SK-N-SH treated with all-trans-retinoic acid at 6 μM for 48 hours (cell line): ENCODE results near the gene SMIM24.

ENCODE experiments used
- ATAC-seq: fragments of 200-7000 bp; cut with Tn5 transposase; 3 replicates; pipeline ENCODE4 v1.9.1; 2020; ENCODE audit warnings: mild to moderate bottlenecking, moderate library complexity
- ARNTL ChIP-seq: fragments of 450-650 bp; formaldehyde crosslinking; IDR thresholded peaks from 2 replicates; pipeline ENCODE4 v1.5.0; 2020; ENCODE audit warnings: low read depth, mild to moderate bottlenecking, moderate library complexity, borderline replicate concordance
- BACH2 ChIP-seq: fragments of 250-450 bp; sonication (Bioruptor Pico); IDR thresholded peaks from 2 replicates; pipeline ENCODE4 v1.9.0; 2021; ENCODE audit warnings: mild to moderate bottlenecking, borderline replicate concordance
- CREB5 ChIP-seq: fragments of 250-450 bp; sonication (Bioruptor Pico); IDR thresholded peaks from 2 replicates; pipeline ENCODE4 v1.5.1; 2020; ENCODE audit warnings: low read depth, mild to moderate bottlenecking, moderate library complexity
- CSDC2 ChIP-seq: fragments of 250-450 bp; sonication (Bioruptor Pico); IDR thresholded peaks from 2 replicates; pipeline ENCODE4 v1.5.0; 2020; ENCODE audit warnings: mild to moderate bottlenecking, moderate library complexity
- CSRNP3 ChIP-seq: fragments of 250-450 bp; sonication (Bioruptor Pico); IDR thresholded peaks from 2 replicates; pipeline ENCODE4 v1.5.1; 2021; ENCODE audit warnings: mild to moderate bottlenecking, moderate library complexity
- ESRRG ChIP-seq: fragments of 250-450 bp; sonication (Bioruptor Pico); IDR thresholded peaks from 2 replicates; pipeline ENCODE4 v1.6.1; 2021; ENCODE audit warnings: mild to moderate bottlenecking
- GLIS3 ChIP-seq: fragments of 250-450 bp; sonication (Bioruptor Pico); IDR thresholded peaks from 2 replicates; pipeline ENCODE4 v1.5.0; 2020; ENCODE audit warnings: mild to moderate bottlenecking, moderate library complexity
- ISL1 ChIP-seq: fragments of 250-450 bp; sonication (Bioruptor Pico); IDR thresholded peaks from 2 replicates; pipeline ENCODE4 v2.1.2; 2022; ENCODE audit warnings: mild to moderate bottlenecking, moderate library complexity
- OSR1 ChIP-seq: fragments of 250-450 bp; sonication (Bioruptor Pico); IDR thresholded peaks from 2 replicates; pipeline ENCODE4 v1.8.0; 2022; ENCODE audit warnings: moderate library complexity, mild to moderate bottlenecking, inconsistent platforms
- PATZ1 ChIP-seq: fragments of 250-450 bp; sonication (Bioruptor Pico); IDR thresholded peaks from 2 replicates; pipeline ENCODE4 v1.8.0; 2020; ENCODE audit warnings: mild to moderate bottlenecking, moderate library complexity, borderline replicate concordance
- PPARA ChIP-seq: fragments of 250-450 bp; sonication (Bioruptor Pico); IDR thresholded peaks from 2 replicates; pipeline ENCODE4 v1.5.0; 2020; ENCODE audit warnings: mild to moderate bottlenecking, borderline replicate concordance
- RARB ChIP-seq: fragments of 250-450 bp; sonication (Bioruptor Pico); IDR thresholded peaks from 2 replicates; pipeline ENCODE4 v1.8.0; 2021; ENCODE audit warnings: mild to moderate bottlenecking, moderate library complexity
- SNAI2 ChIP-seq: fragments of 250-450 bp; sonication (Bioruptor Pico); IDR thresholded peaks from 2 replicates; pipeline ENCODE4 v1.5.0; 2020; ENCODE audit warnings: mild to moderate bottlenecking, moderate library complexity
- TCF4 ChIP-seq: fragments of 250-450 bp; sonication (Bioruptor Pico); IDR thresholded peaks from 2 replicates; pipeline ENCODE4 v1.8.0; 2021; ENCODE audit warnings: mild to moderate bottlenecking, moderate library complexity, borderline replicate concordance
- TOX ChIP-seq: fragments of 250-450 bp; sonication (Bioruptor Pico); IDR thresholded peaks from 2 replicates; pipeline ENCODE4 v1.8.0; 2021; ENCODE audit warnings: mild to moderate bottlenecking, moderate library complexity, borderline replicate concordance
- ZC3H10 ChIP-seq: fragments of 250-450 bp; sonication (Bioruptor Pico); IDR thresholded peaks from 2 replicates; pipeline ENCODE4 v1.5.1; 2021; ENCODE audit warnings: mild to moderate bottlenecking, moderate library complexity
- ZFP3 ChIP-seq: fragments of 250-450 bp; sonication (Bioruptor Pico); IDR thresholded peaks from 2 replicates; pipeline ENCODE4 v1.5.0; 2020; ENCODE audit warnings: mild to moderate bottlenecking, moderate library complexity
- ZFP30 ChIP-seq: fragments of 450-650 bp; formaldehyde crosslinking; IDR thresholded peaks from 2 replicates; pipeline ENCODE4 v1.5.0; 2022; ENCODE audit warnings: mild to moderate bottlenecking, moderate library complexity
- ZNF565 ChIP-seq: fragments of 450-650 bp; formaldehyde crosslinking; conservative IDR thresholded peaks from 2 replicates; pipeline ENCODE4 v1.5.0; 2020; ENCODE audit warnings: low read depth, mild to moderate bottlenecking, moderate library complexity
- ZNF70 ChIP-seq: fragments of 450-650 bp; formaldehyde crosslinking; IDR thresholded peaks from 2 replicates; pipeline ENCODE4 v1.5.0; 2020; ENCODE audit warnings: mild to moderate bottlenecking, moderate library complexity
- ZNF8 ChIP-seq: fragments of 450-650 bp; formaldehyde crosslinking; IDR thresholded peaks from 2 replicates; pipeline ENCODE4 v1.5.0; 2020; ENCODE audit warnings: mild to moderate bottlenecking, moderate library complexity
- TF ChIP-seq, protein P1 (sequence below): fragments of 250-450 bp; sonication (Bioruptor Pico); IDR thresholded peaks from 2 replicates; pipeline ENCODE4 v1.8.0; 2021; ENCODE audit warnings: low read depth, mild to moderate bottlenecking, moderate library complexity, borderline replicate concordance

The SMIM24 gene

GRCh38 chr19:3518255-3518654 is 37.9 kb upstream of the SMIM24 start:
- ATAC-seq = no peak
- TF ChIP-seq ZC3H10 (CRISPR knock-in tag) (no peak), TCF4 (CRISPR knock-in tag) (no peak), ZFP30 (CRISPR knock-in tag) (no peak), TOX (CRISPR knock-in tag) (no peak)

GRCh38 chr19:3517638-3518037 is 37.3 kb upstream of the SMIM24 start:
- TF ChIP-seq BACH2 (CRISPR knock-in tag) (no peak), SNAI2 (CRISPR knock-in tag) (no peak), GLIS3 (CRISPR knock-in tag) (no peak), OSR1 (CRISPR knock-in tag) (no peak), TOX (CRISPR knock-in tag) (no peak)
- ATAC-seq = no peak

DNA sequence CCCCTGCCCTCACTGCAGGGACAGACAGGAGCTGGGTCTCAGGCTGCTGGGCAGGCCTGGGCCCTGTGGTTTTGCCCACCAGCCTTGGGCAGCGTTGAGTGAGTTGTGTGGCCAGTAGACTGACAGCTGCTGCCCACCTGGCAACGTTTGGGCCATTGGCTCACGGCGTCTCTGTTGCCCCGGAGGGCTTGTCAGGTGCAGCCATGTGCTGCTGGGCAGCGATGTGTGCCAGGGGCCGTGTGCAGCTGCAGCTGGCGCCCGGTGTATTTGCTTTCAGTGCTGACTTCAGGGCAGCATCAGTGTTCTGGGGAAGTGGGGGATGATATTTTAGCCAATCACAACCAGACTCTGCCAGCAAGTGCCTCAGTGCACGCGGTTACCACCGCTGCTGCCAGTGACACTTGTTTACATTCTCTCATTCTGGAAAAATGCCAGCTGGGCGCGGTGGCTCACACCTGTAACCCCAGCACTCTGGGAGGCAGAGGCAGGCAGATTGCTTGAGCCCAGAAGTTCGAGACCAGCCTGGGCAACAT is 36.4 kb upstream of the SMIM24 start:
- no peak for ATAC-seq
- TF ChIP-seq PATZ1 (CRISPR knock-in tag) (no peak), ZC3H10 (CRISPR knock-in tag) (no peak), ZFP30 (CRISPR knock-in tag) (no peak), ZNF565 (CRISPR knock-in tag) (no peak), RARB (CRISPR knock-in tag) (no peak), CREB5 (CRISPR knock-in tag) (no peak), PPARA (CRISPR knock-in tag) (no peak), CSDC2 (CRISPR knock-in tag) (no peak), CSRNP3 (no peak), GLIS3 (CRISPR knock-in tag) (no peak), ZFP3 (CRISPR knock-in tag) (no peak), ESRRG (CRISPR knock-in tag) (no peak), ARNTL (CRISPR knock-in tag) (no peak), ZNF70 (CRISPR knock-in tag) (no peak), TOX (CRISPR knock-in tag) (no peak), OSR1 (CRISPR knock-in tag) (no peak), ZNF8 (CRISPR knock-in tag) (no peak), SNAI2 (CRISPR knock-in tag) (no peak), ISL1 (CRISPR knock-in tag) (no peak)
- TF ChIP-seq, protein P1, sequence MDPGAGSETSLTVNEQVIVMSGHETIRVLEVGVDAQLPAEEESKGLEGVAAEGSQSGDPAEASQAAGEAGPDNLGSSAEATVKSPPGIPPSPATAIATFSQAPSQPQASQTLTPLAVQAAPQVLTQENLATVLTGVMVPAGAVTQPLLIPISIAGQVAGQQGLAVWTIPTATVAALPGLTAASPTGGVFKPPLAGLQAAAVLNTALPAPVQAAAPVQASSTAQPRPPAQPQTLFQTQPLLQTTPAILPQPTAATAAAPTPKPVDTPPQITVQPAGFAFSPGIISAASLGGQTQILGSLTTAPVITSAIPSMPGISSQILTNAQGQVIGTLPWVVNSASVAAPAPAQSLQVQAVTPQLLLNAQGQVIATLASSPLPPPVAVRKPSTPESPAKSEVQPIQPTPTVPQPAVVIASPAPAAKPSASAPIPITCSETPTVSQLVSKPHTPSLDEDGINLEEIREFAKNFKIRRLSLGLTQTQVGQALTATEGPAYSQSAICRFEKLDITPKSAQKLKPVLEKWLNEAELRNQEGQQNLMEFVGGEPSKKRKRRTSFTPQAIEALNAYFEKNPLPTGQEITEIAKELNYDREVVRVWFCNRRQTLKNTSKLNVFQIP (CRISPR knock-in tag) = no peak

DNA sequence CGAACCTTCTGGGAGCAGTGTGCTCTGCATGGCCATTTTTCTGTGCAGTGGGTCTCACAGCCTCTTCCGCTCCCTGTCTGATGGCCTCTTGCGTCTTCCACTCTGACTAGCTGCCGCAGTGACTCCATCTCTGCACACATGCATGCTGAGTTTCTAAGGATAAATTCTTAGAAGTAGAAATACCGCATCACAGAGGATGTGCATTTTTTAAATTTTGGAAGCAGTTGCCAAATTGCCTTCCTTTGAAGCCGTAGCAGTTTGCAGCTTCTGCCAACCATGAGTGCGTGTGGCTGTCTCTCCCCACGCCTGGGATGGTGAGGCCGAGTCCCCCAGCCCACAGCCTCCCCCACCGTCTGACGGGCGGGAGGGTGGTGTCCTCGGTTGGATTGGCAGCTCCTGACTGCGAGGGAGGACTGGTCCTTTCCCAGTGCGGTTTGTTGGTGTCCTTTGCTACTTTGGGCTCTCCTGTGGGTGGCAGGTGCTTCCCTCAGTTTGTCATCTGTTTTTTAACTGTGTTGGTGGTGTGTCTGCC is 35.6 kb upstream of the SMIM24 start:
- ATAC-seq = no peak
- TF ChIP-seq ARNTL (CRISPR knock-in tag) = no peak
- TF ChIP-seq ISL1 (CRISPR knock-in tag) = no peak
- no peak for TF ChIP-seq ZNF8 (CRISPR knock-in tag)
- no peak for TF ChIP-seq CSDC2 (CRISPR knock-in tag)
- no peak for TF ChIP-seq TOX (CRISPR knock-in tag)
